Prostate gland (tissue), 2 donors: ENCODE data around the gene FUBP3. TPM values are rescaled to one million over a fixed set of nuclear protein-coding genes. Genes with fewer than 3 reads are reported as not detected.

Experiments
- DNase-seq: peaks from one replicate; pipeline ENCODE4 v3.0.0-alpha.2; 2019; ENCODE audit warnings: low spot score
- H3K27ac ChIP-seq, 2 donors: fragments of 200-600 bp; sonication (generic); 2 replicates each; pipeline ENCODE4 v1.5.1; 2017 to 2019
- H3K27me3 ChIP-seq: fragments of 200-600 bp; sonication (generic); replicated peaks from 2 replicates; pipeline ENCODE4 v1.5.1; 2019; ENCODE audit not compliant: insufficient read depth
- H3K36me3 ChIP-seq, 2 donors: fragments of 200-600 bp; sonication (generic); 1 replicate in 1 of 2; 2 replicates in 1 of 2; pipeline versions ENCODE4 v1.5.1 to v1.8.1; 2017 to 2019
- H3K4me1 ChIP-seq: fragments of 200-600 bp; sonication (generic); replicated peaks from 2 replicates; pipeline ENCODE4 v1.5.1; 2019
- H3K4me3 ChIP-seq, 2 donors: fragments of 200-600 bp; sonication (generic); 2 replicates each; pipeline ENCODE4 v1.5.1; 2017 to 2019
- H3K9me3 ChIP-seq: fragments of 200-600 bp; sonication (generic); 2 replicates; pipeline ENCODE4 v1.5.1; 2017
- CTCF ChIP-seq, 4 experiments: fragments of 200-600 bp in 2 of 4; fragments of 450-650 bp in 2 of 4; sonication (generic) in 2 of 4; IDR thresholded peaks; 1 replicate in 3 of 4; 2 replicates in 1 of 4; pipeline ENCODE4 v1.5.1; 2016 to 2019; ENCODE audit warnings: antibody characterized with exemption in 4 of 4, mild to moderate bottlenecking in 2 of 4, moderate library complexity in 2 of 4
- POLR2A ChIP-seq: fragments of 450-650 bp; IDR thresholded peaks from one replicate; pipeline ENCODE4 v1.6.1; 2016; ENCODE audit warnings: antibody characterized with exemption, mild to moderate bottlenecking
- POLR2AphosphoS5 ChIP-seq: sonication (generic); formaldehyde crosslinking; IDR thresholded peaks from one replicate; pipeline ENCODE4 v1.6.1; 2017; ENCODE audit warnings: antibody characterized with exemption
- WGBS: methylation state at CpG from one replicate; pipeline ENCODE4 v1.1.5; 2018; 5-methylcytosine and 5-hydroxymethylcytosine counted together
- intact Hi-C: fragments of 100-400 bp; cut with DNase I; formaldehyde crosslinking; loops from one replicate; pipeline ENCODE4 v1.14.2; 2022
- total RNA-seq, 2 donors: library from RNA; depleted of rRNA; stranded (reverse); fragments of >200 nt; gene quantifications; one replicate each; pipeline ENCODE4 v1.1.0, GENCODE V29; 2016

FUBP3 gene
- total RNA-seq, 2 donors from 2014 or later, result 40.4 to 111 TPM

DNA sequence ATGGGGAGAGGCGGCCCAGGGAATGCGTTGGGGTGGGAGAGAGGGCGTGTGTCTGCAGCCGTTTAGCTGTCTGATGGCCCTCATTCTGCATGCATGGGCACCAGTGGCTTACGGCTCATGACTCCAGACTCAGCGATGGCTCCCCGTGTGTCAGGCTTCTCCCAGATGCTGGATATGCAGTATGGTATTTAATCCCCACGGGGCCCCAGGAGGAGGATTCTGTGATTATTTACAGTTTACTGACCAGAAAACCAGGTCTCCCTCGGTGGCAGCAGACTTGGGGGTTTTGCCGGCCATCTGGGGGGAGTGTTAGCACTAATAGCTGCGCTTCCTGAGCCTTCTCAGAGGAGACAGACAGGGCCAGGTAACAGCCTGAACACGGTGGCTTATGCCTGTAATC lies 89.3 kb downstream of the FUBP3 start:
- Histone ChIP-seq H3K36me3 (no peaks in the 10 kb centered on the region), H3K4me1 (no peaks in the 10 kb centered on the region), H3K27ac (no peak overlapping the region), H3K9me3 (no peaks in the 10 kb centered on the region), H3K4me3 (no peak overlapping the region), H3K27me3 (peaks cover 34% of the 10 kb centered on the region)
- 64% methylated on average over 12 of the region's 12 CpGs for WGBS
- TF ChIP-seq POLR2A, result no peak
- no peak for TF ChIP-seq CTCF (IDR thresholded peaks at IDR 0.05)
- DNase-seq, result no peak
- intact Hi-C loops, result loop anchor here (10.0 kb wide), 1 partner anchor 74 kb away; no protein-coding TSS in a partner anchor

GRCh38 chr9:130669965-130670364 lies 90.6 kb downstream of the FUBP3 start:
- no peaks in the 10 kb centered on the region for H3K36me3 ChIP-seq
- intact Hi-C loops, result loop anchor here (10.0 kb wide), 1 partner anchor 75 kb away; no protein-coding TSS in a partner anchor

GRCh38 chr9:130670644-130671043 lies 91.3 kb downstream of the FUBP3 start:
- Histone ChIP-seq H3K36me3 (no peaks in the 10 kb centered on the region), H3K9me3 (no peaks in the 10 kb centered on the region), H3K27me3 (peaks cover 15% of the 10 kb centered on the region), H3K27ac (no peak overlapping the region), H3K4me1 (no peaks in the 10 kb centered on the region), H3K4me3 (no peak overlapping the region)
- WGBS, result 84% methylated on average over 6 of the region's 6 CpGs
- TF ChIP-seq POLR2A, result no peak
- TF ChIP-seq POLR2AphosphoS5, result no peak
- TF ChIP-seq CTCF (IDR thresholded peaks at IDR 0.05), result no peak
- DNase-seq, result no peak
- intact Hi-C loops, result no loop called here

More at GRCh38 chr9:130669965-130670364, 90.6 kb downstream of the FUBP3 start:
- H3K27ac ChIP-seq, result no peak overlapping the region
- H3K4me1 ChIP-seq, result no peaks in the 10 kb centered on the region
- TF ChIP-seq CTCF (IDR thresholded peaks at IDR 0.05), result no peak
- no peak for TF ChIP-seq POLR2A
- no peak for TF ChIP-seq POLR2AphosphoS5
- H3K9me3 ChIP-seq, result no peaks in the 10 kb centered on the region
- no peak overlapping the region for H3K4me3 ChIP-seq
- no peak for DNase-seq
- WGBS, result 87% methylated on average over 4 of the region's 4 CpGs
- H3K27me3 ChIP-seq, result peaks cover 22% of the 10 kb centered on the region

DNA sequence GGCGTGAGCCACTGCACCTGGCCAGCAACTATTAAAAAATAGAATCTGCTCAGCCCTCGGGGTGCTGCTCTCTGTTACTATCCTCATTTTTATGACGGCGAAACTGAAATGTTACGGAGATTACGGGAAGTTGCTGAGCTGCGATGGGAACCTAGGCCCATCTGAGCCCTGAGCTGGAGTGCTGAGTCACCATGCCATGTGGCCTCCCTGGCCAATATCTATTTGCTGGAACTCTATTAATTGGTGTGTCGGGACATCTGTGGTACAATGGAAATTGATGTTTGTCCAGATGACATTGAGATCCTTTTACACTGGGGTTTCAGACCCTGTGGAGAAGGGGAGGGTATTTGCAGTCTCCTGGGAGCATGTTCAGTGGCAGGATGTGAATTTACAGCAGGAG lies 93.1 kb downstream of the FUBP3 start:
- H3K27ac ChIP-seq, result no peak overlapping the region
- intact Hi-C loops, result no loop called here
- no peaks in the 10 kb centered on the region for H3K4me1 ChIP-seq
- no peak for DNase-seq
- H3K27me3 ChIP-seq, result no peaks in the 10 kb centered on the region
- TF ChIP-seq POLR2AphosphoS5, result no peak
- TF ChIP-seq CTCF (IDR thresholded peaks at IDR 0.05), result no peak
- no peak for TF ChIP-seq POLR2A
- no peak overlapping the region for H3K4me3 ChIP-seq
- 84% methylated on average over 8 of the region's 8 CpGs for WGBS
- no peaks in the 10 kb centered on the region for H3K36me3 ChIP-seq
- no peaks in the 10 kb centered on the region for H3K9me3 ChIP-seq

GRCh38 chr9:130672933-130673615 lies 93.7 kb downstream of the FUBP3 start:
- no peaks in the 10 kb centered on the region for H3K4me1 ChIP-seq
- WGBS, result 91% methylated on average over 11 of the region's 12 CpGs
- H3K4me3 ChIP-seq, result no peak overlapping the region
- intact Hi-C loops, result no loop called here
- no peaks in the 10 kb centered on the region for H3K9me3 ChIP-seq
- no peaks in the 10 kb centered on the region for H3K27me3 ChIP-seq
- no peak for DNase-seq
- TF ChIP-seq POLR2A, result no peak
- TF ChIP-seq CTCF (IDR thresholded peaks at IDR 0.05), result no peak
- no peak for TF ChIP-seq POLR2AphosphoS5
- no peaks in the 10 kb centered on the region for H3K36me3 ChIP-seq
- H3K27ac ChIP-seq, result no peak overlapping the region
